Right atrium auricular region (tissue), 2 donors: ENCODE results near the gene SLC25A18. TPM values are rescaled to one million over a fixed set of nuclear protein-coding genes. Genes with fewer than 3 reads are reported as not detected.

ENCODE experiments used
- DNase-seq: peaks from one replicate; pipeline ENCODE4 v3.0.0-alpha.2; 2019; ENCODE audit warnings: low spot score
- H3K27ac ChIP-seq, 2 donors: fragments of 200-600 bp; sonication (generic); 1 replicate in 1 of 2; 2 replicates in 1 of 2; pipeline ENCODE4 v1.5.1; 2016 to 2019
- H3K27me3 ChIP-seq, 2 donors: fragments of 200-600 bp; sonication (generic); one replicate each; pipeline versions ENCODE4 v1.5.1 to v1.6.0; 2017 to 2019
- H3K36me3 ChIP-seq: fragments of 200-600 bp; sonication (generic); one replicate; pipeline ENCODE4 v1.5.1; 2016
- H3K4me1 ChIP-seq, 2 donors: fragments of 200-600 bp; sonication (generic); one replicate each; pipeline versions ENCODE4 v1.5.1 to v1.6.0; 2017 to 2019
- H3K4me3 ChIP-seq, 2 donors: fragments of 200-600 bp; sonication (generic); 1 replicate in 1 of 2; 2 replicates in 1 of 2; pipeline ENCODE4 v1.5.1; 2017 to 2019; ENCODE audit warnings: mild to moderate bottlenecking in 1 of 2, moderate library complexity in 1 of 2
- H3K9me3 ChIP-seq, 2 donors: fragments of 200-600 bp; sonication (generic); one replicate each; pipeline ENCODE4 v1.5.1; 2019
- CTCF ChIP-seq, 2 donors: fragments of 200-600 bp; sonication (generic); IDR thresholded peaks; one replicate each; pipeline ENCODE4 v1.5.1; 2019; ENCODE audit warnings: antibody characterized with exemption in 2 of 2
- total RNA-seq, 2 donors: library from RNA; depleted of rRNA; stranded (reverse); fragments of >200 nt; gene quantifications; one replicate each; pipeline ENCODE4 v1.1.0, GENCODE V29; 2016

The SLC25A18 gene
- total RNA-seq, 2 donors from 2014 or later, result 0.59 to 3.6 TPM

- peaks cover 9% of the 10 kb centered on the region for H3K36me3 ChIP-seq
- H3K27me3 ChIP-seq, result no peaks in the 10 kb centered on the region
- H3K27ac ChIP-seq, result no peak overlapping the region
- DNase-seq, result no peak
- no peak for TF ChIP-seq CTCF (IDR thresholded peaks at IDR 0.05)
- H3K4me1 ChIP-seq, result no peaks in the 10 kb centered on the region
- no peaks in the 10 kb centered on the region for H3K9me3 ChIP-seq
- H3K4me3 ChIP-seq, result no peak overlapping the region
Measured at GRCh38 chr22:17536269-17536668, 27.0 kb upstream of the SLC25A18 start.

- Histone ChIP-seq H3K4me1 (no peaks in the 10 kb centered on the region), H3K9me3 (no peaks in the 10 kb centered on the region), H3K27me3 (no peaks in the 10 kb centered on the region), H3K4me3 (no peak overlapping the region), H3K36me3 (peaks cover 9% of the 10 kb centered on the region), H3K27ac (no peak overlapping the region)
- no peak for TF ChIP-seq CTCF (IDR thresholded peaks at IDR 0.05)
- DNase-seq, result no peak
Measured at GRCh38 chr22:17537155-17537554, 26.1 kb upstream of the SLC25A18 start.

- Histone ChIP-seq H3K36me3 (peaks cover 14% of the 10 kb centered on the region), H3K27ac (no peak overlapping the region), H3K9me3 (no peaks in the 10 kb centered on the region), H3K4me1 (no peaks in the 10 kb centered on the region), H3K4me3 (no peak overlapping the region), H3K27me3 (no peaks in the 10 kb centered on the region)
- TF ChIP-seq CTCF (IDR thresholded peaks at IDR 0.05), result no peak
- no peak for DNase-seq
Measured at GRCh38 chr22:17540481-17540880, 22.8 kb upstream of the SLC25A18 start.

GRCh38 chr22:17541476-17541875, 21.8 kb upstream of the SLC25A18 start:
- no peaks in the 10 kb centered on the region for H3K4me1 ChIP-seq
- no peak for DNase-seq
- H3K27ac ChIP-seq, result no peak overlapping the region
- no peaks in the 10 kb centered on the region for H3K27me3 ChIP-seq
- H3K36me3 ChIP-seq, result peaks cover 14% of the 10 kb centered on the region
- no peak for TF ChIP-seq CTCF (IDR thresholded peaks at IDR 0.05)
- no peaks in the 10 kb centered on the region for H3K9me3 ChIP-seq
- no peak overlapping the region for H3K4me3 ChIP-seq

GRCh38 chr22:17542452-17542851, 20.8 kb upstream of the SLC25A18 start:
- Histone ChIP-seq H3K4me1 (no peaks in the 10 kb centered on the region), H3K9me3 (no peaks in the 10 kb centered on the region), H3K4me3 (no peak overlapping the region), H3K27ac (no peak overlapping the region), H3K36me3 (peaks cover 14% of the 10 kb centered on the region), H3K27me3 (no peaks in the 10 kb centered on the region)
- no peak for DNase-seq
- no peak for TF ChIP-seq CTCF (IDR thresholded peaks at IDR 0.05)

- Histone ChIP-seq H3K27ac (no peak overlapping the region), H3K27me3 (no peaks in the 10 kb centered on the region), H3K4me3 (no peak overlapping the region), H3K9me3 (no peaks in the 10 kb centered on the region), H3K36me3 (no peaks in the 10 kb centered on the region), H3K4me1 (no peaks in the 10 kb centered on the region)
- DNase-seq, result no peak
- TF ChIP-seq CTCF (IDR thresholded peaks at IDR 0.05), result no peak
Measured at GRCh38 chr22:17548010-17548755, 15.1 kb upstream of the SLC25A18 start.
